ENCODE results near the gene GJA3.

The GJA3 gene

GRCh38 chr13:20128459-20128931 is 32.4 kb downstream of the GJA3 start:
- TF ChIP-seq FOXP2 (optimal IDR thresholded peaks at IDR 0.05; ENCODE audit: borderline replicate concordance, extremely low read depth, extremely low read length, insufficient read depth) (no peak), TAF1 (IDR thresholded peaks at IDR 0.05; ENCODE audit: borderline replicate concordance, insufficient read depth, low read length) (no peak), SIN3A (IDR thresholded peaks at IDR 0.05; ENCODE audit: borderline replicate concordance, insufficient read depth, low read length) (no peak), REST (IDR thresholded peaks at IDR 0.05; ENCODE audit: insufficient read depth in 1 of 2, low read depth in 2 of 2, low read length in 2 of 2) (no peak), POLR2AphosphoS5 (IDR thresholded peaks at IDR 0.05; ENCODE audit: low read depth, low read length) (no peak)

DNA sequence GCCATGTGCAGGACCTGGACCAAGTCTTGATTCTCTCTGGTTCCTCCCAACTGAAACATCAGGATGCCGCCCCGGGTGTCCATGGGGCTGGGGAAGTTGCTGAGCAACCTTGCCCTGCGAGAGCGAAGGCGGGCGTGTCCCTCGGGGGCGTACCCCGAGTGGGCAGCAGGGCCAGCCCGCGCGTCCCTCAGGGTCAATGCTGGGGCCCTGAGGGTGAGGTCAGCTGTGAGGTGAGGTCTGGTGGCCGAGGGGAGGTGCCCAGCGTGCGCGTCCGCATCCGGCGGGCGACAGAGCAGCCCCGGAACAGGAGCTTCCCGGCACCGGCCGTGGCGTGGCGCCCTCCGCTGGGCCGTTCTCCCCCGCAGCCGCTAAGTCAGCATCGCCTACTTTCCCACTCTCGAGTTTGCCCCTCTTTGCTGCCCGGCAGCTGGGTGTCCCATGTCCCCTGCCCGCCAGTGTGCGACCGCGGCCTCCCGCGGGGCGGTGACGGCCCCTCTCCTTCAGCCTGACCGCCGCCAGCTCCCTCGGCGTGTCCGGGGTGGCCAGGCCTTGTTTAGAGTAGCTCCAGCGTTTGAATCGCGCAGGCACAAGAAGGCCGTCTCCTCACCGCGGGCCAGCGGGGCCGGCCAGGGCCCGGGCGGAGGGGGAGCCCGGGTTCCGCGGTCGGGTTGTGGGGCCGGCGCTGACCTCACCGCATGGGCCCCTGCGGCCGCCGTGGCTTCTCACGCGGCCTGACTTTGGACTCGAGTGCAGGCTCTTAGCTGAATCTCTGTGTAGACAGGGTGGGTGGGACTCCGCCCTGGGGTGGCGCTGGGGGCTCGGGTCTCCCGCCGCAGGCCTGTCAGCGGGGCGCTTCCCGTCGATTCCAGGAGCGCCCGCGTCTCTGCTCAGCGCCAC is 33.0 kb downstream of the GJA3 start:
- TF ChIP-seq FOXP2 (optimal IDR thresholded peaks at IDR 0.05; ENCODE audit: borderline replicate concordance, extremely low read depth, extremely low read length, insufficient read depth) (peak; percentile 46), REST (IDR thresholded peaks at IDR 0.05; ENCODE audit: insufficient read depth in 1 of 2, low read depth in 2 of 2, low read length in 2 of 2) (no peak)

DNA sequence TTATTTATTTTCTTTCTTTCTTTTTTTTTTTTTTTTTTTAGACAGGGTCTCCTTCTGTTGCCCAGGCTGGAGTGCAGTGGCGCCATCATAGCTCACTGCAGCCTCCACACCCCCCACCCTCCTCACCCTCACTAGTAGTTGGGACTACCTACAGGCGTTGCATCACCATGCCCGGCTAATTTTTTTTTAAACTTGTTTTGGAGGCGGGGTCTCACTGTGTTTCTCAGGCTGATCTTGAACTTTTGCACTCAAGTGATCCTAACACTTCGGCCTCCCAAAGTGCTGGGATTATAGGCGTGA is 33.6 kb downstream of the GJA3 start:
- no peak for TF ChIP-seq TAF1 (IDR thresholded peaks at IDR 0.05; ENCODE audit: borderline replicate concordance, insufficient read depth, low read length)
- no peak for TF ChIP-seq REST (IDR thresholded peaks at IDR 0.05; ENCODE audit: insufficient read depth in 1 of 2, low read depth in 2 of 2, low read length in 2 of 2)
- TF ChIP-seq POLR2AphosphoS5 (IDR thresholded peaks at IDR 0.05; ENCODE audit: low read depth, low read length), result no peak
- no peak for TF ChIP-seq SIN3A (IDR thresholded peaks at IDR 0.05; ENCODE audit: borderline replicate concordance, insufficient read depth, low read length)
- no peak for TF ChIP-seq FOXP2 (optimal IDR thresholded peaks at IDR 0.05; ENCODE audit: borderline replicate concordance, extremely low read depth, extremely low read length, insufficient read depth)

DNA sequence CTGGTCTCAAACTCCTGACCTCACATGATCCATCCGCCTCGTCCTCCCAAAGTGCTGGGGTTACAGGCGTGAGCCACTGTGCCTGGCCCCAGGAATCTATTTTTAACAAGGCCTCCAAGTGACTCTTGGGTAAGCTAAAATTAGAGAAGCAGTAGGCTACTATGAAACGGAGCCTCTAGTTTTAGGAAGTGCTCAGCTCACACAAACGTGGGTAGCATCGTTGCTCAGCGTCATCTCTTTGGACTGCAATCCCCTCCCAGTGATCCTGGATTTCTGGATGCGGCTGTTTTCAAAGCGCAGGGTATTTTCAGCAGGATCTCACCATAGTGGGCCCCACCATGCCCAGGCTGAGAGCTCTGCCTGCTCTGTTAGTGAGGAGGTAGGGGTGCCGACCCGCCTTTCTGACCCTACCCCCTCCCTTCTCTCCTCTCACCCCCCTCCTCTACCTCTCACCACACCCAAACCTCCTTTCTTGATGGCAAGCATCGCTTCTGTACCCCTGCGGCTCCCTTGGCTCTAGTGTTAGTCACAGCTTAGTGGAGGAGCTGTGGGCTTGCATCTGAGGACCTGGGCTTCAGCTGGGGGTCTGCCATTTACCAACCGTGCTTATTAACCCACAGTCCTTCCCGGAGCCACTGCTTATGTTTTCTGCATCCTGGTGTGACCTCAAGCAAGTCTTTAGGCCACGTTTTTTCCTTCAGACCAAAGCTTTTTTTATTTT is 34.2 kb downstream of the GJA3 start:
- no peak for TF ChIP-seq SIN3A (IDR thresholded peaks at IDR 0.05; ENCODE audit: borderline replicate concordance, insufficient read depth, low read length)
- TF ChIP-seq FOXP2 (optimal IDR thresholded peaks at IDR 0.05; ENCODE audit: borderline replicate concordance, extremely low read depth, extremely low read length, insufficient read depth), result no peak
- TF ChIP-seq REST (IDR thresholded peaks at IDR 0.05; ENCODE audit: insufficient read depth in 1 of 2, low read depth in 2 of 2, low read length in 2 of 2), result no peak
- TF ChIP-seq TAF1 (IDR thresholded peaks at IDR 0.05; ENCODE audit: borderline replicate concordance, insufficient read depth, low read length), result no peak
- no peak for TF ChIP-seq POLR2AphosphoS5 (IDR thresholded peaks at IDR 0.05; ENCODE audit: low read depth, low read length)
